ENCODE results near the gene SAE1. TPM values are rescaled to one million over a fixed set of nuclear protein-coding genes. Genes with fewer than 3 reads are reported as not detected.

SAE1 gene
- total RNA-seq, 4 donors from 2014 or later: 37.9 to 66.9 (median 50.8) TPM

GRCh38 chr19:47255879-47256692 is 125.5 kb downstream of the SAE1 start, which contains the start of gene CCDC9:
Gene CCDC9, plus strand, starts transcription at chr19:47256525. Its CDS starts 1,876 bp downstream, at chr19:47258401.
- Histone ChIP-seq H3K27me3 (no peaks in the 10 kb centered on the region), H3K4me1 (peaks cover 0 to 44% (median 20%) of the 10 kb centered on the region in 4 donors), H3K27ac (peak within 1 kb of the TSS; percentile 77 to 98 (median 90)), H3K9me3 (no peaks in the 10 kb centered on the region), H3K4me3 (peak within 1 kb of the TSS; percentile 45 to 78 (median 64)), H3K36me3 (peaks cover 0 to 30% (median 16%) of the 10 kb centered on the region in 3 donors)
- peak; percentile 92 to 94 for DNase-seq (ENCODE audit: low spot score in 2 of 2)
- WGBS, 2 donors: 20% methylated on average over 55 to 59 of the region's 60 CpGs
- peak; percentile 97 to 98 for TF ChIP-seq EP300 (IDR thresholded peaks at IDR 0.05)
- TF ChIP-seq CTCF (IDR thresholded peaks at IDR 0.05): peak in 2 of 5 experiments; percentile 42 to 50
- TF ChIP-seq POLR2A (IDR thresholded peaks at IDR 0.05): peak; percentile 81 to 86

GRCh38 chr19:47256693-47257410 is 126.2 kb downstream of the SAE1 start:
- Histone ChIP-seq H3K27me3 (no peaks in the 10 kb centered on the region), H3K9me3 (no peaks in the 10 kb centered on the region), H3K36me3 (peaks cover 0 to 37% (median 16%) of the 10 kb centered on the region in 3 donors), H3K4me1 (peaks cover 0 to 43% (median 20%) of the 10 kb centered on the region in 4 donors), H3K4me3 (peak overlapping the region; percentile 42 to 78 (median 57)), H3K27ac (peak overlapping the region; percentile 77 to 98 (median 90))
- 1% methylated on average over 39 to 46 of the region's 52 CpGs for WGBS, 2 donors
- DNase-seq (ENCODE audit: low spot score in 2 of 2): peak; percentile 100
- no peak for TF ChIP-seq POLR2A (IDR thresholded peaks at IDR 0.05)
- no peak for TF ChIP-seq CTCF (IDR thresholded peaks at IDR 0.05)
- TF ChIP-seq EP300 (IDR thresholded peaks at IDR 0.05): peak in 1 of 2 donors; percentile 76

- Histone ChIP-seq H3K36me3 (peaks cover 0 to 44% (median 16%) of the 10 kb centered on the region in 3 donors), H3K4me1 (peaks cover 0 to 43% (median 20%) of the 10 kb centered on the region in 4 donors), H3K27me3 (no peaks in the 10 kb centered on the region), H3K9me3 (no peaks in the 10 kb centered on the region), H3K27ac (peak overlapping the region; percentile 77 to 98 (median 90)), H3K4me3 (peak overlapping the region; percentile 23 to 78 (median 64))
- DNase-seq (ENCODE audit: low spot score in 2 of 2): no peak
- peak; percentile 36 to 66 for TF ChIP-seq POLR2A (IDR thresholded peaks at IDR 0.05)
- TF ChIP-seq EP300 (IDR thresholded peaks at IDR 0.05): peak in 1 of 2 donors; percentile 85
- TF ChIP-seq CTCF (IDR thresholded peaks at IDR 0.05): peak in 1 of 5 experiments; percentile 22
- 1 to 3% methylated on average over 28 to 29 of the region's 29 CpGs for WGBS, 2 donors
These were observed 127.0 kb downstream of the SAE1 start for GRCh38 chr19:47257411-47258169.

- no peak for TF ChIP-seq CTCF (IDR thresholded peaks at IDR 0.05)
- TF ChIP-seq POLR2A (IDR thresholded peaks at IDR 0.05): no peak
- no peak for TF ChIP-seq EP300 (IDR thresholded peaks at IDR 0.05)
- Histone ChIP-seq H3K27me3 (no peaks in the 10 kb centered on the region), H3K9me3 (no peaks in the 10 kb centered on the region), H3K27ac (peak overlapping the region; percentile 77 to 98 (median 90)), H3K36me3 (peaks cover 0 to 52% (median 16%) of the 10 kb centered on the region in 3 donors), H3K4me3 (peak overlapping the region in 2 of 4 donors; percentile 69 to 78), H3K4me1 (peaks cover 0 to 43% (median 20%) of the 10 kb centered on the region in 4 donors)
- DNase-seq (ENCODE audit: low spot score in 2 of 2): no peak
- 82 to 83% methylated on average over 9 of the region's 9 CpGs for WGBS, 2 donors
These were observed 127.8 kb downstream of the SAE1 start for GRCh38 chr19:47258434-47258833.
